ENCODE data around the gene TADA2B. TPM values are rescaled to one million over a fixed set of nuclear protein-coding genes. Genes with fewer than 3 reads are reported as not detected.
A peak's percentile ranks its signal among the peaks of the same experiment; 100 is the strongest.

The TADA2B gene
- total and polyA plus RNA-seq, 9 of the 15 experiments (the other 6 are each of a cell fraction or from before 2014, with no cell fraction given): 0.55 to 12.2 (median 7.5) TPM

- peak; percentile 67; the same call in 1 of the 2 replicates for TF ChIP-seq THAP12 (CRISPR knock-in tag; IDR thresholded peaks at IDR 0.05)
- no peak for TF ChIP-seq ZBTB17 (CRISPR knock-in tag; IDR thresholded peaks at IDR 0.05)
- TF ChIP-seq, protein P1, sequence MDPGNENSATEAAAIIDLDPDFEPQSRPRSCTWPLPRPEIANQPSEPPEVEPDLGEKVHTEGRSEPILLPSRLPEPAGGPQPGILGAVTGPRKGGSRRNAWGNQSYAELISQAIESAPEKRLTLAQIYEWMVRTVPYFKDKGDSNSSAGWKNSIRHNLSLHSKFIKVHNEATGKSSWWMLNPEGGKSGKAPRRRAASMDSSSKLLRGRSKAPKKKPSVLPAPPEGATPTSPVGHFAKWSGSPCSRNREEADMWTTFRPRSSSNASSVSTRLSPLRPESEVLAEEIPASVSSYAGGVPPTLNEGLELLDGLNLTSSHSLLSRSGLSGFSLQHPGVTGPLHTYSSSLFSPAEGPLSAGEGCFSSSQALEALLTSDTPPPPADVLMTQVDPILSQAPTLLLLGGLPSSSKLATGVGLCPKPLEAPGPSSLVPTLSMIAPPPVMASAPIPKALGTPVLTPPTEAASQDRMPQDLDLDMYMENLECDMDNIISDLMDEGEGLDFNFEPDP (CRISPR knock-in tag; IDR thresholded peaks at IDR 0.05): no peak
- TF ChIP-seq ZNF699 (CRISPR knock-in tag; IDR thresholded peaks at IDR 0.05; ENCODE audit: insufficient replicate concordance): no peak
- TF ChIP-seq KDM2B (CRISPR knock-in tag; IDR thresholded peaks at IDR 0.05): peak; percentile 86; the same call in 1 of the 2 replicates
- TF ChIP-seq PCBP2 (IDR thresholded peaks at IDR 0.05; ENCODE audit: low read depth, low read length, poor library complexity, severe bottlenecking): no peak
- TF ChIP-seq ZNF584 (CRISPR knock-in tag; IDR thresholded peaks at IDR 0.05; ENCODE audit: low read depth): no peak
- TF ChIP-seq SETDB1 (IDR thresholded peaks at IDR 0.05; ENCODE audit: low read length): no peak
- TF ChIP-seq GATAD2A (IDR thresholded peaks at IDR 0.05): 0 out of 2 replicates have a peak, but pooled peaks have one; percentile 11
- no peak for TF ChIP-seq FOXM1 (IDR thresholded peaks at IDR 0.05; ENCODE audit: low read depth)
- TF ChIP-seq FOXM1 (CRISPR knock-in tag; IDR thresholded peaks at IDR 0.05; ENCODE audit: low read depth): 0 out of 2 replicates have a peak, but pooled peaks have one; percentile 9
- TF ChIP-seq RBFOX2 (IDR thresholded peaks at IDR 0.05; ENCODE audit: low read depth, low read length): peak; percentile 84
- no peak; the same call in 1 of the 2 replicates for TF ChIP-seq MYC (IDR thresholded peaks at IDR 0.05; ENCODE audit: low read depth, low read length)
- no peak for TF ChIP-seq MYC (CRISPR knock-in tag; IDR thresholded peaks at IDR 0.05; ENCODE audit: borderline replicate concordance, low read depth)
- TF ChIP-seq C11orf30 (IDR thresholded peaks at IDR 0.05; ENCODE audit: low read depth): no peak
- TF ChIP-seq HNRNPLL (IDR thresholded peaks at IDR 0.05; ENCODE audit: low read depth, low read length, poor library complexity, severe bottlenecking): no peak
- TF ChIP-seq NRF1 (conservative IDR thresholded peaks at IDR 0.05 in 1 of 2, IDR thresholded peaks at IDR 0.05 in 1 of 2): peak; percentile 76
- TF ChIP-seq TBP (optimal IDR thresholded peaks at IDR 0.05; ENCODE audit: low read depth, low read length): peak; percentile 49
- TF ChIP-seq UBTF (IDR thresholded peaks at IDR 0.05; ENCODE audit: borderline replicate concordance in 1 of 2, low read depth in 2 of 2, low read length in 2 of 2): peak; percentile 77 to 86; a peak in 3 of 4 replicates
- TF ChIP-seq HMGN3 (IDR thresholded peaks at IDR 0.05; ENCODE audit: borderline replicate concordance, extremely low read depth, insufficient read length, low read depth, low read length): peak; percentile 16
- 0 out of 2 replicates have a peak, but pooled peaks have one; percentile 33 for TF ChIP-seq TAF7 (tag; IDR thresholded peaks at IDR 0.05)
- TF ChIP-seq ERF (CRISPR knock-in tag; IDR thresholded peaks at IDR 0.05): no peak
- TF ChIP-seq ARID1B (IDR thresholded peaks at IDR 0.05): no peak
Measured at GRCh38 chr4:7068279-7068842, 25.2 kb downstream of the TADA2B start (continued).

Data from K562 (cell line).